Choroid plexus epithelial cell (primary cell): ENCODE measurements around the gene GLYATL1B.
"Not testable (repeated sequence)": the region's sequence is repeated elsewhere in the genome, so short reads cannot be mapped to it uniquely, and the experiment has no call there.

Source experiments
- DNase-seq: peaks from one replicate; pipeline ENCODE4 v3.0.0-alpha.2; 2010; ENCODE audit warnings: low read depth
- H3K4me3 ChIP-seq: 2 replicates; pipeline ENCODE4 v1.5.1; 2011; ENCODE audit warnings: low read depth, mild to moderate bottlenecking, control low read depth, low read length, moderate library complexity
- CTCF ChIP-seq: conservative IDR thresholded peaks from 2 replicates; pipeline ENCODE4 v1.5.1; 2011; ENCODE audit warnings: low read depth, mild to moderate bottlenecking, control low read depth, inconsistent platforms, low read length, moderate library complexity

The GLYATL1B gene

GRCh38 chr11:59086007-59086406, at the start of gene GLYATL1B:
TSS of gene GLYATL1B (plus strand) at chr11:59086307. CDS start at chr11:59086307, 0 bp downstream.
- not testable (repeated sequence) for DNase-seq, H3K4me3 ChIP-seq

- not testable (repeated sequence) for DNase-seq, H3K4me3 ChIP-seq
Measured at GRCh38 chr11:59036542-59036941, 49.6 kb upstream of the GLYATL1B start.

- not testable (repeated sequence) for H3K4me3 ChIP-seq, DNase-seq
Measured at GRCh38 chr11:59037434-59037833, 48.7 kb upstream of the GLYATL1B start.

- no peak for DNase-seq
- H3K4me3 ChIP-seq, result no peak overlapping the region
Measured at GRCh38 chr11:59040607-59041006, 45.5 kb upstream of the GLYATL1B start.

GRCh38 chr11:59051383-59051782, 34.7 kb upstream of the GLYATL1B start:
- not testable (repeated sequence) for H3K4me3 ChIP-seq, DNase-seq

More at GRCh38 chr11:59040607-59041006, 45.5 kb upstream of the GLYATL1B start:
- no peak for TF ChIP-seq CTCF

GRCh38 chr11:59052355-59052754, 33.8 kb upstream of the GLYATL1B start:
- H3K4me3 ChIP-seq, DNase-seq: not testable (repeated sequence)

GRCh38 chr11:59053387-59053786, 32.7 kb upstream of the GLYATL1B start:
- H3K4me3 ChIP-seq, result no peak overlapping the region
- DNase-seq, result peak; percentile 57
- peak; percentile 65 for TF ChIP-seq CTCF

GRCh38 chr11:59058120-59059033, 27.7 kb upstream of the GLYATL1B start:
- not testable (repeated sequence) for H3K4me3 ChIP-seq
- peak; percentile 68 for TF ChIP-seq CTCF
- DNase-seq, result peak; percentile 82

- H3K4me3 ChIP-seq, DNase-seq: not testable (repeated sequence)
Measured at GRCh38 chr11:59060096-59060495, 26.0 kb upstream of the GLYATL1B start.

- no peak for DNase-seq
- no peak for TF ChIP-seq CTCF
- no peak overlapping the region for H3K4me3 ChIP-seq
Measured at GRCh38 chr11:59062602-59063529, 23.2 kb upstream of the GLYATL1B start.

- not testable (repeated sequence) for DNase-seq, H3K4me3 ChIP-seq
Measured at GRCh38 chr11:59063996-59064727, 21.9 kb upstream of the GLYATL1B start.
